ENCODE data around the gene CD4. TPM values are rescaled to one million over a fixed set of nuclear protein-coding genes. Genes with fewer than 3 reads are reported as not detected.

CD4 gene
- total RNA-seq, 4 donors from 2014 or later: 6.6 to 16.2 (median 10.1) TPM

GRCh38 chr12:6770094-6770493 is 19.2 kb upstream of the CD4 start:
- 71% methylated on average over 7 of the region's 12 CpGs for WGBS
- Histone ChIP-seq H3K4me1 (peaks cover 41 to 79% (median 77%) of the 10 kb centered on the region in 4 donors), H3K4me3 (no peak overlapping the region), H3K27me3 (no peaks in the 10 kb centered on the region), H3K27ac (replicated peaks in 1 of 4) (peak overlapping the region; percentile 61 to 97 (median 96)), H3K36me3 (peaks cover 12 to 25% (median 23%) of the 10 kb centered on the region in 4 donors), H3K9me3 (no peaks in the 10 kb centered on the region)
- no peak for DNase-seq (ENCODE audit: extremely low spot score)
- intact Hi-C loops (cut with DNase I): no loop called here
- TF ChIP-seq POLR2AphosphoS5 (IDR thresholded peaks at IDR 0.05): no peak
- TF ChIP-seq POLR2A (IDR thresholded peaks at IDR 0.05; ENCODE audit: low read depth): no peak
- TF ChIP-seq EP300 (IDR thresholded peaks at IDR 0.05): no peak
- TF ChIP-seq, protein P1, sequence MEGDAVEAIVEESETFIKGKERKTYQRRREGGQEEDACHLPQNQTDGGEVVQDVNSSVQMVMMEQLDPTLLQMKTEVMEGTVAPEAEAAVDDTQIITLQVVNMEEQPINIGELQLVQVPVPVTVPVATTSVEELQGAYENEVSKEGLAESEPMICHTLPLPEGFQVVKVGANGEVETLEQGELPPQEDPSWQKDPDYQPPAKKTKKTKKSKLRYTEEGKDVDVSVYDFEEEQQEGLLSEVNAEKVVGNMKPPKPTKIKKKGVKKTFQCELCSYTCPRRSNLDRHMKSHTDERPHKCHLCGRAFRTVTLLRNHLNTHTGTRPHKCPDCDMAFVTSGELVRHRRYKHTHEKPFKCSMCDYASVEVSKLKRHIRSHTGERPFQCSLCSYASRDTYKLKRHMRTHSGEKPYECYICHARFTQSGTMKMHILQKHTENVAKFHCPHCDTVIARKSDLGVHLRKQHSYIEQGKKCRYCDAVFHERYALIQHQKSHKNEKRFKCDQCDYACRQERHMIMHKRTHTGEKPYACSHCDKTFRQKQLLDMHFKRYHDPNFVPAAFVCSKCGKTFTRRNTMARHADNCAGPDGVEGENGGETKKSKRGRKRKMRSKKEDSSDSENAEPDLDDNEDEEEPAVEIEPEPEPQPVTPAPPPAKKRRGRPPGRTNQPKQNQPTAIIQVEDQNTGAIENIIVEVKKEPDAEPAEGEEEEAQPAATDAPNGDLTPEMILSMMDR (IDR thresholded peaks at IDR 0.05): no peak

DNA sequence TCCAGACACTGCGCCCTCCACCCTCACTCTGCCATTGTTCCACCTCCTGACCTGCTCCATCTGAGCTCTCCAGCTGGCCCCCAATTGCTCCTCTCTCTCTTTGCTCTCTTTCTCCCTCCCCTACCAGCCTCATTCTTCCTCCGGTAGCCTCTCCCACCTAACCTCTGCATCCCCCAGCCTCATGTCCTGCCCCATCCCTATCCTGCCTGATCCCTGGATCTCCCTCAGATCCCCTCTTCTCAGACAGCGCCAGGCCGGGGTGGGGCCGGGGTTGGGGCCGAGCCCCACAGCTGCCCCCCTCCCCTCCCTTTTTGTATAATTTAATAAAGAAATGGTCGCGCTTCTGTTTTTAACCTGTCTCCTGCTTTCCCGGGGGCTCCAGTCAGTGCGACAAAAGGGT is 18.7 kb upstream of the CD4 start:
- TF ChIP-seq, protein P1 (IDR thresholded peaks at IDR 0.05): no peak
- TF ChIP-seq POLR2AphosphoS5 (IDR thresholded peaks at IDR 0.05): no peak
- no peak for TF ChIP-seq POLR2A (IDR thresholded peaks at IDR 0.05; ENCODE audit: low read depth)
- TF ChIP-seq EP300 (IDR thresholded peaks at IDR 0.05): no peak
- WGBS: 86% methylated on average over 10 of the region's 10 CpGs
- peaks cover 36 to 74% (median 72%) of the 10 kb centered on the region in 4 donors for H3K4me1 ChIP-seq

DNA sequence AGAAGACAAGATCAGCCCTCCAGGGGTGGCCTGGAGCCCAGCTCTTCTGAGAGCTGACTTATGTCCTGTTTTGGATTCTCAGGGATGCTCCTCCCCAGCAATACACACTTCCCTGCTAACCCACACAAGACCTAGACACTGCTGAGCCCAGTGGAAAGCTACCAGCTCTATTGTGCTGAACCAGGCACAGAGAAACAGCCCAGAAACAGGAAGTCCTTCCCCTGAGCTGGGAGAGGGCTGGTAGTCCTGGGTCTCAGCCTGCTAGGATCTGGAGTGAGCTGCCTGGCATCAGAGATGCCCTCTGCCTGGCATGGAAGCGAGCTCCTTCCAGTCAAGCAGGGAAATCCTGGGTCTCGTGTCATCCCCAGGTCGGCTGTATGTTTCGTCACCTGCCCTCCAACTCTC is 18.2 kb upstream of the CD4 start:
- Histone ChIP-seq H3K27me3 (no peaks in the 10 kb centered on the region), H3K9me3 (no peaks in the 10 kb centered on the region), H3K36me3 (peaks cover 12 to 30% (median 23%) of the 10 kb centered on the region in 4 donors), H3K4me1 (peaks cover 33 to 69% (median 68%) of the 10 kb centered on the region in 4 donors), H3K27ac (replicated peaks in 1 of 4) (peak overlapping the region; percentile 61 to 97 (median 96)), H3K4me3 (no peak overlapping the region)
- TF ChIP-seq POLR2A (IDR thresholded peaks at IDR 0.05; ENCODE audit: low read depth) (no peak), POLR2AphosphoS5 (IDR thresholded peaks at IDR 0.05) (peak in 1 of 2 donors; percentile 15)
- 91% methylated on average over 4 of the region's 4 CpGs for WGBS
- no peak for DNase-seq (ENCODE audit: extremely low spot score)
- intact Hi-C loops (cut with DNase I): no loop called here

More for the DNA sequence above, 18.7 kb upstream of the CD4 start:
- Histone ChIP-seq H3K27ac (replicated peaks in 1 of 4) (peak overlapping the region; percentile 61 to 97 (median 96)), H3K4me3 (no peak overlapping the region), H3K9me3 (no peaks in the 10 kb centered on the region), H3K36me3 (peaks cover 12 to 29% (median 23%) of the 10 kb centered on the region in 4 donors), H3K27me3 (no peaks in the 10 kb centered on the region)
- no peak for DNase-seq (ENCODE audit: extremely low spot score)
- intact Hi-C loops (cut with DNase I): no loop called here

DNA sequence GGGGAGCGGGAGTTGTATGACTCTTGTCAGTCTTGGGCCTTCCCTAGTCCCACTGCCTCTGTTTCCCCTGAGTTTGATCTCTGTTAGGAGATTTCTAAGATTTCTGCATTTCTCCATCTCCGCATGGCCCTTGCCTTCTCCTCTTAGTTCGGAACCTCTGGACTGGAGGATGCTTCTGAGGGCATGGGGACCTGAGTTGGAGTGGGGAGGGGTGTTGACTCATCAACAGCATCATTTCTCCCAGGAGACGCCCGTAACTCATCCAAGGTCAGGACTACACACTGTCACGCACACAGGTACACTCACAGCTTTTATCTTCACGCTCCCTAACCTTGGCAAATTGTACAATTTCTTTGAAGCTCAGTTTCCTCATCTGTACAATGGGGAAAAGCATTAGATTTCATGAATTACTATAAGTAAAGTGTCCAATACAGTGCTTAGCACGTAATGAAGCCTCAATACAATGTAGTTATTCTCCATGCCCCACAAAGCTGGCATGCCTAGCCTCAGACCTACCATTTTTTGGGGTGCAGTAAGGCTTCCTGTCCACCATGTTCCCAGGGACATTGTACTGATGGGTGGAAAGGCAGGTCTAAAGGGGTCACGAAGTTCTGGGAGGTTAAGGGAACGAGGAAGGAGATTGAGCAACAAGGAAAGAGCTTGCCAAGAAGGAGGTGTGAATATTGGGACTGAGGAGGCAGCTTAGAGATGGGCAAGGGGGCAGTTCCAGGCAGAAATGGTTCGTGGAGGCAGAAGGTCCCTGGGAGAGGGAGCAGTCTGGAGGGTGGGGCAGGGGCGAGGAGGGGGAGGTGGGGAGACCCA is 17.6 kb upstream of the CD4 start:
- Histone ChIP-seq H3K36me3 (peaks cover 12 to 30% (median 23%) of the 10 kb centered on the region in 4 donors), H3K27ac (replicated peaks in 1 of 4) (peak overlapping the region; percentile 61 to 97 (median 96)), H3K9me3 (no peaks in the 10 kb centered on the region), H3K4me3 (peak overlapping the region; percentile 30 to 45 (median 44)), H3K27me3 (no peaks in the 10 kb centered on the region), H3K4me1 (peaks cover 33 to 69% (median 68%) of the 10 kb centered on the region in 4 donors)
- no peak for DNase-seq (ENCODE audit: extremely low spot score)
- TF ChIP-seq POLR2AphosphoS5 (IDR thresholded peaks at IDR 0.05) (peak; percentile 34 to 38), EP300 (IDR thresholded peaks at IDR 0.05) (no peak), POLR2A (IDR thresholded peaks at IDR 0.05; ENCODE audit: low read depth) (no peak)
- TF ChIP-seq, protein P1 (IDR thresholded peaks at IDR 0.05): peak in 1 of 3 experiments; percentile 3
- 75% methylated on average over 12 of the region's 12 CpGs for WGBS
- intact Hi-C loops (cut with DNase I): no loop called here

DNA sequence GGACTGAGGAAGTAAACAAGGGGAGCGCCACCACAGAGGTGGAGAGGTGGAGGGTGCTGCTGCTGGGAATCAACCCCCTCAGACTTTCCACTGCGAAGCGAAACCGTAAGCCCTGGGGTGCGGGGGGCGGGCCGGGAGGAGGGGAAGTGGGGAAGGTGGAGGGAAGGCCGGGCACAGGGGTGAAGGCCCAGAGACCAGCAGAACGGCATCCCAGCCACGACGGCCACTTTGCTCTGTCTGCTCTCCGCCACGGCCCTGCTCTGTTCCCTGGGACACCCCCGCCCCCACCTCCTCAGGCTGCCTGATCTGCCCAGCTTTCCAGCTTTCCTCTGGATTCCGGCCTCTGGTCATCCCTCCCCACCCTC is 17.0 kb upstream of the CD4 start, which contains the start of gene LAG3:
Gene LAG3 (plus strand): TSS at position 190 of the 365 bp plus-strand sequence. CDS start 333 bp downstream, outside the sequence.
- H3K27ac ChIP-seq (replicated peaks in 1 of 4): peak within 1 kb of the TSS; percentile 61 to 97 (median 96)
- no peaks in the 10 kb centered on the region for H3K9me3 ChIP-seq
- no peak for DNase-seq (ENCODE audit: extremely low spot score)
- H3K4me1 ChIP-seq: peaks cover 33 to 72% (median 70%) of the 10 kb centered on the region in 4 donors
- H3K4me3 ChIP-seq: peak within 1 kb of the TSS; percentile 43 to 52 (median 45)
- no peaks in the 10 kb centered on the region for H3K27me3 ChIP-seq
- 48% methylated on average over 15 of the region's 15 CpGs for WGBS
- H3K36me3 ChIP-seq: peaks cover 12 to 30% (median 23%) of the 10 kb centered on the region in 4 donors
- TF ChIP-seq POLR2AphosphoS5 (IDR thresholded peaks at IDR 0.05): no peak
- TF ChIP-seq EP300 (IDR thresholded peaks at IDR 0.05): no peak
- TF ChIP-seq, protein P1 (IDR thresholded peaks at IDR 0.05): no peak
- TF ChIP-seq POLR2A (IDR thresholded peaks at IDR 0.05; ENCODE audit: low read depth): no peak
- intact Hi-C loops (cut with DNase I): no loop called here

Measured in esophagus muscularis mucosa (tissue), 4 donors.